Stimulated activated CD4-positive, alpha-beta T cell treated with anti-CD3 and anti-CD28 coated beads, Interleukin-1b, Interleukin-23, amount 100 ng/mL, for 1 hour (primary cell): ENCODE results near the gene PHOSPHO2.

Experiments
- DNase-seq, 2 donors: peaks; one replicate each; pipeline ENCODE4 v3.0.0-alpha.2; 2020; ENCODE audit warnings: low read depth in 2 of 2

Gene PHOSPHO2

GRCh38 chr2:169716938-169717690, 22.8 kb downstream of the PHOSPHO2 start:
- no peak for DNase-seq

- no peak for DNase-seq
These were observed 23.4 kb downstream of the PHOSPHO2 start for GRCh38 chr2:169717691-169718063.

- no peak for DNase-seq
These were observed 24.7 kb downstream of the PHOSPHO2 start for GRCh38 chr2:169718930-169719504.

- no peak for DNase-seq
These were observed 26.7 kb downstream of the PHOSPHO2 start for GRCh38 chr2:169721016-169721415.

GRCh38 chr2:169727065-169727464, 32.8 kb downstream of the PHOSPHO2 start:
- DNase-seq, result no peak

GRCh38 chr2:169729274-169729605, 35.0 kb downstream of the PHOSPHO2 start:
- DNase-seq, result no peak

GRCh38 chr2:169732075-169732474, 37.8 kb downstream of the PHOSPHO2 start:
- DNase-seq, result no peak

- DNase-seq, result no peak
These were observed 38.5 kb downstream of the PHOSPHO2 start for GRCh38 chr2:169732583-169733358.

- DNase-seq, result no peak
These were observed 40.0 kb downstream of the PHOSPHO2 start for GRCh38 chr2:169734169-169734847.

GRCh38 chr2:169735623-169736022, 41.4 kb downstream of the PHOSPHO2 start:
- DNase-seq, result no peak

- no peak for DNase-seq
These were observed 42.6 kb downstream of the PHOSPHO2 start for GRCh38 chr2:169736902-169737301.

- no peak for DNase-seq
These were observed 44.4 kb downstream of the PHOSPHO2 start for GRCh38 chr2:169738566-169739229.

- no peak for DNase-seq
These were observed 45.1 kb downstream of the PHOSPHO2 start for GRCh38 chr2:169739351-169739750.

GRCh38 chr2:169743549-169743948, 49.3 kb downstream of the PHOSPHO2 start:
- DNase-seq, result no peak

GRCh38 chr2:169746240-169746639, 52.0 kb downstream of the PHOSPHO2 start:
- no peak for DNase-seq

- DNase-seq, result no peak
These were observed 54.0 kb downstream of the PHOSPHO2 start for GRCh38 chr2:169748319-169748718.
